ENCODE results near the gene ARID1B.

- TF ChIP-seq CTCF (IDR thresholded peaks at IDR 0.05) (no peak), POLR2A (IDR thresholded peaks at IDR 0.05) (no peak)
Measured at GRCh38 chr6:156887623-156888269, 110.6 kb downstream of the ARID1B start.
